ENCODE data around the gene GGCT.
"Not testable (repeated sequence)": the region's sequence is repeated elsewhere in the genome, so short reads cannot be mapped to it uniquely, and the experiment has no call there.

The GGCT gene

DNA sequence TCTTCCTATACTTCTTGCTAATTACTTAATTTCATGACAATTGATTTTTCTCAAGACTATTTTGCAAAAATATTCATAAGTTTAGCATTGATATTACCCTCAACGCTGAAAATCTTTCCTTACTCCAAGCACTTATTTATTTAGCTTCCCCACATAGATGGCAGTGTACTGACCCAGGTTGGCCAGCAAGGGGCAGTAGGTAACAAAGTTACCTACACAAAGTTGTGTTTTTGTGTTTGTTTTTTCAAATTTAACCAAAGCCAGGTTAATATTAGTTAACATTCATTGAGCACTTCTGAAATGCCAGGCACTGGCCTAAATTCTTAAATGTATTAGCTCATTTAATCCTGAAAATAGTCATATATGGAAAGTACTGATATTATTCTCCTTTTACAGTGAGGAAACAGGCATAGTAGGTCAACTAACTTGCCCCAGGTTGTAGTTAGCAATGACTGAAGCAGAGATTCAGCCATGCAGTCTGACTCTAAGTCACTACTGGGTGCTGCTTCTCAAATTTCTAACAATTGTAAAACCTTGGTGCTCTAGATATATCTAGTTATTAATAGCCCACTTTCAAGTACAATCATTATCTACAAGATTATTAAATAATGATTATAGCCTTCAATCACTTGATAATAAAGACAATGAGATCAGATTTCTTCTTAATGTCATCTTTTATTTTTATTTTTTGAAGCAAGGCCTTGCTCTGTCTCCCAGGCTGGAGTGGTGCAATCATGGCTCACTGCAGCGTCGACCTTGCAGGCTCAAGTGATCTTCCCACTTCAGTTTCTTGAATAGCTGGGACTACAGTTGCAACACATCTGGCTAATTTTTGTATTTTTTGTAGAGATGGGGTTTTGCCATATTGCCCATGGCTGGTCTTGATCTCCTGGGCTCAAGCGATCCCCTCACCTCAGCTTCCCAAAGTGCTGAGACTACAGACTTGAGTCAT lies 5.8 kb upstream of the GGCT start:
- Mint-ChIP-seq H3K27ac (no peak overlapping the region), H3K4me3 (no peak overlapping the region), H3K36me3 (ENCODE audit: low read depth) (peaks cover 13% of the 10 kb centered on the region), H3K27me3 (no peaks in the 10 kb centered on the region), H3K4me1 (ENCODE audit: low read depth) (no peaks in the 10 kb centered on the region), H3K9me3 (peaks cover 13% of the 10 kb centered on the region)
- intact Hi-C loops (cut with micrococcal nuclease), result loop anchor here (1.0 kb wide), 1 partner anchor 54 kb away; no protein-coding TSS in a partner anchor

GRCh38 chr7:30509171-30509857 lies 4.7 kb upstream of the GGCT start:
- H3K4me3 Mint-ChIP-seq; intact Hi-C loops (cut with micrococcal nuclease): not testable (repeated sequence)

DNA sequence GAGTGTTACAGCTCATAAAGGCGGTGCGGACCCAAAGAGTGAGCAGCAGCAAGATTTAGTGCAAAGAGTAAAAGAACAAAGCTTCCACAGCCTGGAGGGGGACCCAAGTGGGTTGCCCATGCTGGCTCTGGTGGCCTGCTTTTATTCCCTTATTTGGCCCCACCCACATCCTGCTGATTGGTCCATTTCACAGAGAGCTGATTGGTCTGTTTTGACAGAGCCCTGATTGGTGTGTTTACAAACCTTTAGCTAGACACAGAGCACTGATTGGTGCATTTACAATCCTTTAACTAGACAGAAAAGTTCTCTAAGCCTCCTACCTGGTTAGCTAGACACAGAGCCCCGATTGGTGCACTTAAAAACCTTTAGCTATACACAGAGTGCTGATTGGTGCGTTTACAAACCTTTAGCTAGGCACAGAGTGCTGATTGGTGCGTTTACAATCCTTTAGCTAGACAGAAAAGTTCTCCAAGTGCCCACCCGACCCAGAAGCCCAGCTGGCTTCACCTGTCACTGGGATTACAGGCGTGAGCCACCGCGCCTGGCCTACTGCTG lies 2.8 kb upstream of the GGCT start:
- H3K4me3 Mint-ChIP-seq; H3K27me3 Mint-ChIP-seq; H3K27ac Mint-ChIP-seq; intact Hi-C loops (cut with micrococcal nuclease): not testable (repeated sequence)
- peaks cover 13% of the 10 kb centered on the region for H3K9me3 Mint-ChIP-seq
- peaks cover 14% of the 10 kb centered on the region for H3K36me3 Mint-ChIP-seq (ENCODE audit: low read depth)
- H3K4me1 Mint-ChIP-seq (ENCODE audit: low read depth), result peaks cover 17% of the 10 kb centered on the region

More at GRCh38 chr7:30509171-30509857, 4.7 kb upstream of the GGCT start:
- peaks cover 13% of the 10 kb centered on the region for H3K9me3 Mint-ChIP-seq
- H3K27ac Mint-ChIP-seq; H3K4me1 Mint-ChIP-seq (ENCODE audit: low read depth); H3K27me3 Mint-ChIP-seq: not testable (repeated sequence)
- H3K36me3 Mint-ChIP-seq (ENCODE audit: low read depth), result peaks cover 18% of the 10 kb centered on the region

DNA sequence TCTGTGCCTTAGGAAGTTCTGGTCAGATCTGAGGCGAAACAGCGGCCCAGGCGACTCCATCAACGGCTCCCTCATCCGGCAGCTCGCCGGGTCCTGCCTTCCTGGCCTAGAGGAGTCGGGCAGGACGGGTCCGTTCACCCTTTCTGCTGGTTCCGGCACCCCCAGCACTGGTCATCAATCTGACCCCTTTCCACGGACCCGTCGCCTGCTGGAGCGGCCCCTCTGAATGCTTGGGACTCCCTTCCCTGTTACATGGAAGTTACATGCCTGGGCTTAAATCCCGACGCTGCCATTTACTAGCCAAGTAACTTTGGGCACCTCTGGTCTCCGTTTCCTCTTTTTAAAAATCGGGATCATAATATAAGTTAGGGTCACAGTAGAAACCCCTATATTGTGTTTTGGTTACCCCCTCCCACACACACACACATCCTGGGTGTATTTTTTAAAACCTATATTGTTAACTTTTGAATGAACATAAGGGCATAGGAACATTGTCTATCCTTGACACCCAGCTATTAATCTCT lies 607 bp upstream of the GGCT start:
- H3K4me1 Mint-ChIP-seq (ENCODE audit: low read depth), result peaks cover 29% of the 10 kb centered on the region
- H3K27ac Mint-ChIP-seq, result peak overlapping the region; percentile 85
- H3K4me3 Mint-ChIP-seq, result peak overlapping the region; percentile 77
- peaks cover 13% of the 10 kb centered on the region for H3K9me3 Mint-ChIP-seq
- H3K27me3 Mint-ChIP-seq, result no peaks in the 10 kb centered on the region
- intact Hi-C loops (cut with micrococcal nuclease), result no loop called here
- H3K36me3 Mint-ChIP-seq (ENCODE audit: low read depth), result peaks cover 14% of the 10 kb centered on the region

DNA sequence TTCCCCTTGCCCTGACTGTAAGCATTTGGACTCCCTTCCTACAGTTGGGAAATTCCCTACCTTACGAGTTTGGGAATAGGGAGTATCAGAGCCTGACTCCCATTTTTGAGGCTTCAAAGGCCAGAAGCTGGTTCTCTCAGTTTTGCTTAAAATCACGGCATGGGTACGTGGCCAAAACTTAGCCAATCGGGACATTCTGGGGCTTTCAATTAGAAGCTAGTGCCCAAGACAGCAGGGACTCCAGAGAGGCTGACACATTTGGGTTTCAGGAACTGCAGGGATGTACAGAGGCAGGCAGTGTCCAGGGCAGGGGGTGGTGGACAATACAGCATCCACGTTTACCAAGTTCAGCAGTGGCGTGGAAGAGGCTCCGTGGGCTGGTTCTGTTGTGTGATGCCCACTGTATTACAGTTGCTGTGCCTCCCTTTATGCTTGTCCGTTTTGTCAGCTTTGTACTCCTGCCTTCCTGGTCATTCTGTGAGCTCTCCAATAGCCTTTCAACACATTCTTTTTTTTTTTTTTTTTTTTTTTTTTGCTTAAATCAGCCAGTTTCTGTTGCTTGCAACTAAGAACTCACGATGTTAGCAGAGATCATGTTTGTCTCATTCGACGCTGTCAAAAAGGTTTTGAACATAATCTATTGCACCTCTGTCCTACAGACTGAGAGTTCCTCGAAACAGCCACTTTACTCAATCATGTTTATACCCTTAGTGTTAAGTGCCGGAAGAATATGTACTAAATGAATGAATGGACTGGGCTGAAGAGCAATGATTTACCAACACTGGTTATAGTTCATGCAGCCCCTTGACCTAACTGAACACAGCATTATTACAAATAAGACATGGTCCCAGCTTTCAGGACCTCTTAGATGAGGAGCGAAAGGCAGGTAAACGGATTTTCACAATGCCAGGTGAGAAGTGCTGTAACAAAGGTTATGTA lies 1.1 kb downstream of the GGCT start:
- intact Hi-C loops (cut with micrococcal nuclease), result no loop called here
- H3K27ac Mint-ChIP-seq, result peak overlapping the region; percentile 85
- H3K4me1 Mint-ChIP-seq (ENCODE audit: low read depth), result peaks cover 30% of the 10 kb centered on the region
- H3K9me3 Mint-ChIP-seq, result peaks cover 13% of the 10 kb centered on the region
- peaks cover 28% of the 10 kb centered on the region for H3K36me3 Mint-ChIP-seq (ENCODE audit: low read depth)
- no peaks in the 10 kb centered on the region for H3K27me3 Mint-ChIP-seq
- peak overlapping the region; percentile 77 for H3K4me3 Mint-ChIP-seq

GRCh38 chr7:30502470-30503251 lies 2.0 kb downstream of the GGCT start:
- Mint-ChIP-seq H3K36me3 (ENCODE audit: low read depth) (peaks cover 36% of the 10 kb centered on the region), H3K9me3 (peaks cover 9% of the 10 kb centered on the region), H3K4me1 (ENCODE audit: low read depth) (peaks cover 30% of the 10 kb centered on the region), H3K27me3 (no peaks in the 10 kb centered on the region), H3K4me3 (no peak overlapping the region), H3K27ac (no peak overlapping the region)
- intact Hi-C loops (cut with micrococcal nuclease), result no loop called here

DNA sequence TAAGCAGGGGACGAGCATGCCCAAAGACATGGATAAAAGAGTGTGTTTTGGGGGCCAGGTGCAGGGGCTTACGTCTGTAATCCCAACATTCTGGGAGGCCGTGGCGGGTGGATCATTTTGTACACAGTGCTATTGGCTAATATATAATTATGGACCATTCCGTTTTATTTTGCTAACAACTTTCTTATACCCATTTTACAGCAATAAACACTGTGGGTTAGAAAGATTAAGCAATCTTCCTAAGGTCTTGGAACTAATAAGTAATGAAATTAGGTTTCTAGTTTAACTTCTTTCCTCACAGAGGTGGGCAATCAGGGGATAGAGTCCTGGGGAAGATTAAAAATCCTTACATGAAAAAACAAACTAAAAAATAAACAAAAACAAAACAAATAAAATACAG lies 3.4 kb downstream of the GGCT start:
- intact Hi-C loops (cut with micrococcal nuclease), result no loop called here
- Mint-ChIP-seq H3K4me3 (no peak overlapping the region), H3K4me1 (ENCODE audit: low read depth) (peaks cover 30% of the 10 kb centered on the region), H3K27me3 (no peaks in the 10 kb centered on the region), H3K9me3 (no peaks in the 10 kb centered on the region), H3K27ac (no peak overlapping the region), H3K36me3 (ENCODE audit: low read depth) (peaks cover 50% of the 10 kb centered on the region)

- H3K27ac Mint-ChIP-seq, result no peak overlapping the region
- H3K36me3 Mint-ChIP-seq (ENCODE audit: low read depth), result peaks cover 34% of the 10 kb centered on the region
- H3K27me3 Mint-ChIP-seq, result no peaks in the 10 kb centered on the region
- peaks cover 18% of the 10 kb centered on the region for H3K9me3 Mint-ChIP-seq
- H3K4me3 Mint-ChIP-seq, result no peak overlapping the region
- H3K4me1 Mint-ChIP-seq (ENCODE audit: low read depth), result no peaks in the 10 kb centered on the region
- intact Hi-C loops (cut with micrococcal nuclease), result no loop called here
Observed at GRCh38 chr7:30493228-30493627, 11.4 kb downstream of the GGCT start.

- Mint-ChIP-seq H3K4me1 (ENCODE audit: low read depth) (no peaks in the 10 kb centered on the region), H3K9me3 (peaks cover 18% of the 10 kb centered on the region), H3K27ac (no peak overlapping the region), H3K27me3 (no peaks in the 10 kb centered on the region), H3K4me3 (no peak overlapping the region), H3K36me3 (ENCODE audit: low read depth) (peaks cover 16% of the 10 kb centered on the region)
- intact Hi-C loops (cut with micrococcal nuclease), result no loop called here
Observed at GRCh38 chr7:30491417-30491816, 13.2 kb downstream of the GGCT start.

GRCh38 chr7:30487371-30487770 lies 17.3 kb downstream of the GGCT start:
- H3K27me3 Mint-ChIP-seq, result no peaks in the 10 kb centered on the region
- peaks cover 17% of the 10 kb centered on the region for H3K9me3 Mint-ChIP-seq
- intact Hi-C loops (cut with micrococcal nuclease), result no loop called here
- H3K4me3 Mint-ChIP-seq, result no peak overlapping the region
- peaks cover 7% of the 10 kb centered on the region for H3K4me1 Mint-ChIP-seq (ENCODE audit: low read depth)
- no peak overlapping the region for H3K27ac Mint-ChIP-seq
- no peaks in the 10 kb centered on the region for H3K36me3 Mint-ChIP-seq (ENCODE audit: low read depth)

- no peaks in the 10 kb centered on the region for H3K9me3 Mint-ChIP-seq
- no peak overlapping the region for H3K4me3 Mint-ChIP-seq
- no peaks in the 10 kb centered on the region for H3K27me3 Mint-ChIP-seq
- no peaks in the 10 kb centered on the region for H3K36me3 Mint-ChIP-seq (ENCODE audit: low read depth)
- no peak overlapping the region for H3K27ac Mint-ChIP-seq
- H3K4me1 Mint-ChIP-seq (ENCODE audit: low read depth), result peaks cover 7% of the 10 kb centered on the region
- intact Hi-C loops (cut with micrococcal nuclease), result no loop called here
Observed at GRCh38 chr7:30485667-30486066, 19.0 kb downstream of the GGCT start.

GRCh38 chr7:30481416-30481815 lies 23.2 kb downstream of the GGCT start:
- H3K4me3 Mint-ChIP-seq; intact Hi-C loops (cut with micrococcal nuclease); H3K9me3 Mint-ChIP-seq; H3K27me3 Mint-ChIP-seq; H3K27ac Mint-ChIP-seq; H3K36me3 Mint-ChIP-seq (ENCODE audit: low read depth): not testable (repeated sequence)
- peaks cover 27% of the 10 kb centered on the region for H3K4me1 Mint-ChIP-seq (ENCODE audit: low read depth)
